Mammary epithelial cell (primary cell): ENCODE data around the gene DOCK10.

Experiments used
- EZH2 ChIP-seq: IDR thresholded peaks from 2 replicates; pipeline ENCODE4 v1.6.1; 2012; ENCODE audit warnings: low read length, inconsistent platforms, borderline replicate concordance
- TF ChIP-seq, protein P1 (sequence below), 2 donors: IDR thresholded peaks in 1 of 2; conservative IDR thresholded peaks in 1 of 2; 2 replicates each; pipeline ENCODE4 v1.5.1; 2011 to 2012; ENCODE audit warnings: inconsistent platforms in 2 of 2, low read length in 2 of 2, mild to moderate bottlenecking in 2 of 2, control low read depth in 1 of 2, low read depth in 1 of 2; ENCODE audit not compliant: insufficient read depth in 1 of 2; ENCODE audit errors: extremely low read depth in 1 of 2

- TF ChIP-seq, protein P1, sequence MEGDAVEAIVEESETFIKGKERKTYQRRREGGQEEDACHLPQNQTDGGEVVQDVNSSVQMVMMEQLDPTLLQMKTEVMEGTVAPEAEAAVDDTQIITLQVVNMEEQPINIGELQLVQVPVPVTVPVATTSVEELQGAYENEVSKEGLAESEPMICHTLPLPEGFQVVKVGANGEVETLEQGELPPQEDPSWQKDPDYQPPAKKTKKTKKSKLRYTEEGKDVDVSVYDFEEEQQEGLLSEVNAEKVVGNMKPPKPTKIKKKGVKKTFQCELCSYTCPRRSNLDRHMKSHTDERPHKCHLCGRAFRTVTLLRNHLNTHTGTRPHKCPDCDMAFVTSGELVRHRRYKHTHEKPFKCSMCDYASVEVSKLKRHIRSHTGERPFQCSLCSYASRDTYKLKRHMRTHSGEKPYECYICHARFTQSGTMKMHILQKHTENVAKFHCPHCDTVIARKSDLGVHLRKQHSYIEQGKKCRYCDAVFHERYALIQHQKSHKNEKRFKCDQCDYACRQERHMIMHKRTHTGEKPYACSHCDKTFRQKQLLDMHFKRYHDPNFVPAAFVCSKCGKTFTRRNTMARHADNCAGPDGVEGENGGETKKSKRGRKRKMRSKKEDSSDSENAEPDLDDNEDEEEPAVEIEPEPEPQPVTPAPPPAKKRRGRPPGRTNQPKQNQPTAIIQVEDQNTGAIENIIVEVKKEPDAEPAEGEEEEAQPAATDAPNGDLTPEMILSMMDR (conservative IDR thresholded peaks at IDR 0.05 in 1 of 2, IDR thresholded peaks at IDR 0.05 in 1 of 2; ENCODE audit: extremely low read depth in 1 of 2, insufficient read depth in 1 of 2, low read depth in 1 of 2, low read length in 2 of 2), result no peak
- no peak for TF ChIP-seq EZH2
Measured at GRCh38 chr2:224973112-224974016, 68.9 kb downstream of the DOCK10 start.
